SJCRH30 (cell line): ENCODE measurements around the gene EXOSC7. TPM values are rescaled to one million over a fixed set of nuclear protein-coding genes. Genes with fewer than 3 reads are reported as not detected.

Experiments used
- DNase-seq, 2 experiments: peaks; one replicate each; pipeline ENCODE4 v3.0.0-alpha.2; 2015 to 2020
- H3K27ac ChIP-seq: fragments of 250-450 bp; sonication (Bioruptor Pico); 2 replicates; pipeline ENCODE4 v1.5.1; 2020; ENCODE audit warnings: mild to moderate bottlenecking, moderate library complexity
- H3K27me3 ChIP-seq: fragments of 250-450 bp; sonication (Bioruptor Pico); 2 replicates; pipeline ENCODE4 v1.5.1; 2020; ENCODE audit warnings: mild to moderate bottlenecking, moderate library complexity
- H3K36me3 ChIP-seq: fragments of 250-450 bp; sonication (Bioruptor Pico); 2 replicates; pipeline ENCODE4 v1.5.1; 2020; ENCODE audit warnings: mild to moderate bottlenecking, moderate library complexity
- H3K4me1 ChIP-seq: fragments of 250-450 bp; sonication (Bioruptor Pico); 2 replicates; pipeline ENCODE4 v1.5.1; 2020; ENCODE audit warnings: mild to moderate bottlenecking, moderate library complexity
- H3K4me3 ChIP-seq: fragments of 250-450 bp; sonication (Bioruptor Pico); 2 replicates; pipeline ENCODE4 v1.5.1; 2020; ENCODE audit warnings: mild to moderate bottlenecking, moderate library complexity
- H3K9me3 ChIP-seq: fragments of 250-450 bp; sonication (Bioruptor Pico); replicated peaks from 2 replicates; pipeline ENCODE4 v1.5.1; 2020; ENCODE audit warnings: mild to moderate bottlenecking, moderate library complexity
- total RNA-seq: library from RNA; depleted of rRNA; stranded (reverse); fragments of >200 nt; shearing (Covaris generic); gene quantifications from 2 replicates; pipeline ENCODE4 v1.2.3, GENCODE V29; 2014

Gene EXOSC7
- total RNA-seq, 1 experiment from 2014 or later = 41.8 TPM

- Histone ChIP-seq H3K36me3 (peaks cover 2% of the 10 kb centered on the region; the same call in 1 of the 2 replicates), H3K4me1 (no peaks in the 10 kb centered on the region), H3K27ac (no peak overlapping the region), H3K9me3 (no peaks in the 10 kb centered on the region), H3K27me3 (no peaks in the 10 kb centered on the region), H3K4me3 (no peak overlapping the region)
- DNase-seq = no peak
Measured at GRCh38 chr3:44954304-44954703, 21.7 kb upstream of the EXOSC7 start.

- Histone ChIP-seq H3K36me3 (peaks cover 2% of the 10 kb centered on the region; the same call in 1 of the 2 replicates), H3K4me3 (no peak overlapping the region), H3K9me3 (no peaks in the 10 kb centered on the region), H3K27me3 (no peaks in the 10 kb centered on the region), H3K4me1 (no peaks in the 10 kb centered on the region), H3K27ac (no peak overlapping the region)
- DNase-seq = no peak
Measured at GRCh38 chr3:44954962-44955361, 21.1 kb upstream of the EXOSC7 start.

- no peaks in the 10 kb centered on the region for H3K4me1 ChIP-seq
Measured at GRCh38 chr3:44955917-44956316, 20.1 kb upstream of the EXOSC7 start.

GRCh38 chr3:44957986-44958385, 18.1 kb upstream of the EXOSC7 start:
- no peaks in the 10 kb centered on the region for H3K27me3 ChIP-seq
- H3K4me3 ChIP-seq = no peak overlapping the region
- no peaks in the 10 kb centered on the region for H3K4me1 ChIP-seq
- no peak overlapping the region for H3K27ac ChIP-seq
- DNase-seq = no peak
- peaks cover 2% of the 10 kb centered on the region; the same call in 1 of the 2 replicates for H3K36me3 ChIP-seq
- no peaks in the 10 kb centered on the region for H3K9me3 ChIP-seq

More at GRCh38 chr3:44955917-44956316, 20.1 kb upstream of the EXOSC7 start:
- DNase-seq = no peak
- Histone ChIP-seq H3K27me3 (no peaks in the 10 kb centered on the region), H3K36me3 (peaks cover 2% of the 10 kb centered on the region; the same call in 1 of the 2 replicates), H3K4me3 (no peak overlapping the region), H3K9me3 (no peaks in the 10 kb centered on the region), H3K27ac (no peak overlapping the region)

GRCh38 chr3:44958386-44958785, 17.7 kb upstream of the EXOSC7 start:
- H3K36me3 ChIP-seq = peaks cover 2% of the 10 kb centered on the region; the same call in 1 of the 2 replicates
- no peak overlapping the region for H3K27ac ChIP-seq
- DNase-seq = no peak
- H3K9me3 ChIP-seq = no peaks in the 10 kb centered on the region
- no peaks in the 10 kb centered on the region for H3K4me1 ChIP-seq
- no peaks in the 10 kb centered on the region for H3K27me3 ChIP-seq
- H3K4me3 ChIP-seq = no peak overlapping the region

GRCh38 chr3:44960387-44961026, 15.5 kb upstream of the EXOSC7 start:
- peaks cover 2% of the 10 kb centered on the region; the same call in 1 of the 2 replicates for H3K36me3 ChIP-seq
- H3K4me1 ChIP-seq = no peaks in the 10 kb centered on the region
- H3K9me3 ChIP-seq = no peaks in the 10 kb centered on the region
- H3K27ac ChIP-seq = no peak overlapping the region
- DNase-seq = no peak
- no peak overlapping the region for H3K4me3 ChIP-seq
- no peaks in the 10 kb centered on the region for H3K27me3 ChIP-seq

- peaks cover 2% of the 10 kb centered on the region; the same call in 1 of the 2 replicates for H3K36me3 ChIP-seq
- no peaks in the 10 kb centered on the region for H3K27me3 ChIP-seq
- H3K9me3 ChIP-seq = no peaks in the 10 kb centered on the region
- no peak overlapping the region for H3K4me3 ChIP-seq
- no peak for DNase-seq
- H3K4me1 ChIP-seq = no peaks in the 10 kb centered on the region
- no peak overlapping the region for H3K27ac ChIP-seq
Measured at GRCh38 chr3:44961888-44962287, 14.2 kb upstream of the EXOSC7 start.

GRCh38 chr3:44962621-44963393, 13.2 kb upstream of the EXOSC7 start:
- no peaks in the 10 kb centered on the region for H3K27me3 ChIP-seq
- no peaks in the 10 kb centered on the region for H3K4me1 ChIP-seq
- no peaks in the 10 kb centered on the region for H3K9me3 ChIP-seq
- no peak for DNase-seq
- no peak overlapping the region for H3K4me3 ChIP-seq
- H3K36me3 ChIP-seq = peaks cover 2% of the 10 kb centered on the region; the same call in 1 of the 2 replicates
- no peak overlapping the region for H3K27ac ChIP-seq

- Histone ChIP-seq H3K4me1 (no peaks in the 10 kb centered on the region), H3K27me3 (no peaks in the 10 kb centered on the region), H3K9me3 (no peaks in the 10 kb centered on the region), H3K27ac (no peak overlapping the region), H3K4me3 (no peak overlapping the region), H3K36me3 (no peaks in the 10 kb centered on the region; the same call in 1 of the 2 replicates)
- DNase-seq = no peak
Measured at GRCh38 chr3:44963571-44964325, 12.3 kb upstream of the EXOSC7 start.

- Histone ChIP-seq H3K4me1 (no peaks in the 10 kb centered on the region), H3K9me3 (no peaks in the 10 kb centered on the region), H3K27ac (no peak overlapping the region), H3K27me3 (no peaks in the 10 kb centered on the region), H3K4me3 (no peak overlapping the region), H3K36me3 (no peaks in the 10 kb centered on the region)
- no peak for DNase-seq
Measured at GRCh38 chr3:44965165-44965564, 10.9 kb upstream of the EXOSC7 start.

GRCh38 chr3:44966795-44967278, 9.2 kb upstream of the EXOSC7 start:
- Histone ChIP-seq H3K4me1 (no peaks in the 10 kb centered on the region), H3K4me3 (no peak overlapping the region), H3K27ac (no peak overlapping the region), H3K36me3 (no peaks in the 10 kb centered on the region), H3K9me3 (no peaks in the 10 kb centered on the region), H3K27me3 (no peaks in the 10 kb centered on the region)
- no peak for DNase-seq

- Histone ChIP-seq H3K27me3 (no peaks in the 10 kb centered on the region), H3K4me3 (no peak overlapping the region), H3K4me1 (no peaks in the 10 kb centered on the region), H3K9me3 (no peaks in the 10 kb centered on the region), H3K36me3 (no peaks in the 10 kb centered on the region), H3K27ac (no peak overlapping the region)
- DNase-seq = no peak
Measured at GRCh38 chr3:44968447-44968858, 7.6 kb upstream of the EXOSC7 start.

- no peaks in the 10 kb centered on the region for H3K4me1 ChIP-seq
- no peak overlapping the region for H3K27ac ChIP-seq
- no peak overlapping the region for H3K4me3 ChIP-seq
- no peak for DNase-seq
- no peaks in the 10 kb centered on the region for H3K36me3 ChIP-seq
- no peaks in the 10 kb centered on the region for H3K27me3 ChIP-seq
- H3K9me3 ChIP-seq = no peaks in the 10 kb centered on the region
Measured at GRCh38 chr3:44969154-44969827, 6.8 kb upstream of the EXOSC7 start.

- Histone ChIP-seq H3K27ac (no peak overlapping the region), H3K4me3 (no peak overlapping the region), H3K27me3 (no peaks in the 10 kb centered on the region), H3K9me3 (no peaks in the 10 kb centered on the region), H3K36me3 (no peaks in the 10 kb centered on the region), H3K4me1 (peaks cover 4% of the 10 kb centered on the region)
- DNase-seq = no peak
Measured at GRCh38 chr3:44969828-44970179, 6.2 kb upstream of the EXOSC7 start.
